Mesendoderm (in vitro differentiated cells): Measurements from ENCODE around the gene HES3.
"Not testable (repeated sequence)": the region's sequence is repeated elsewhere in the genome, so short reads cannot be mapped to it uniquely, and the experiment has no call there.

Source experiments
- DNase-seq: peaks from one replicate; pipeline ENCODE4 v3.0.0; 2013
- H2AK5ac ChIP-seq: 2 replicates; pipeline ENCODE4 v1.6.1; 2013; ENCODE audit warnings: low read length, inconsistent platforms
- H2BK120ac ChIP-seq: 2 replicates; pipeline ENCODE4 v1.6.1; 2013; ENCODE audit warnings: low read depth, mild to moderate bottlenecking, low read length, moderate library complexity, mixed read lengths
- H2BK15ac ChIP-seq: replicated peaks from 2 replicates; pipeline ENCODE4 v1.6.1; 2013; ENCODE audit warnings: low read depth, mild to moderate bottlenecking, moderate library complexity
- H2BK5ac ChIP-seq: 2 replicates; pipeline ENCODE4 v1.6.1; 2013; ENCODE audit warnings: low read length, inconsistent platforms
- H3K18ac ChIP-seq: 2 replicates; pipeline ENCODE4 v1.6.1; 2013; ENCODE audit warnings: mild to moderate bottlenecking, low read length, mixed read lengths
- H3K23ac ChIP-seq: one replicate; pipeline ENCODE4 v1.6.1; 2013; ENCODE audit warnings: low read length
- H3K27ac ChIP-seq: 2 replicates; pipeline ENCODE4 v1.5.1; 2013; ENCODE audit warnings: low read depth, mild to moderate bottlenecking, inconsistent platforms, low read length, moderate library complexity
- H3K27me3 ChIP-seq: 2 replicates; pipeline ENCODE4 v1.6.1; 2013; ENCODE audit warnings: low read length, control low read depth, mild to moderate bottlenecking, inconsistent platforms; ENCODE audit not compliant: insufficient read depth, poor library complexity
- H3K36me3 ChIP-seq: 2 replicates; pipeline ENCODE4 v1.6.1; 2013; ENCODE audit warnings: low read length, inconsistent platforms; ENCODE audit not compliant: control insufficient read depth, insufficient read depth
- H3K4ac ChIP-seq: one replicate; pipeline ENCODE4 v1.6.1; 2013; ENCODE audit warnings: low read depth, mild to moderate bottlenecking, low read length, moderate library complexity
- H3K4me1 ChIP-seq: 2 replicates; pipeline ENCODE4 v1.6.1; 2013; ENCODE audit warnings: low read depth, low read length, inconsistent platforms; ENCODE audit not compliant: control insufficient read depth
- H3K4me2 ChIP-seq: 2 replicates; pipeline ENCODE4 v1.6.1; 2013; ENCODE audit warnings: low read length
- H3K4me3 ChIP-seq: 2 replicates; pipeline ENCODE4 v1.5.1; 2013; ENCODE audit warnings: mild to moderate bottlenecking, low read length
- H3K56ac ChIP-seq: one replicate; pipeline ENCODE4 v1.6.1; 2013; ENCODE audit warnings: low read length
- H3K79me1 ChIP-seq: 2 replicates; pipeline ENCODE4 v1.6.1; 2013; ENCODE audit warnings: low read length, inconsistent platforms
- H3K79me2 ChIP-seq: 2 replicates; pipeline ENCODE4 v1.6.1; 2013; ENCODE audit warnings: mild to moderate bottlenecking, low read length; ENCODE audit not compliant: control insufficient read depth, insufficient read depth
- H3K9ac ChIP-seq: 2 replicates; pipeline ENCODE4 v1.6.1; 2013; ENCODE audit warnings: low read length, inconsistent platforms
- H4K5ac ChIP-seq: one replicate; pipeline ENCODE4 v1.6.1; 2013; ENCODE audit warnings: low read length
- H4K8ac ChIP-seq: one replicate; pipeline ENCODE4 v1.6.1; 2013; ENCODE audit warnings: low read depth, mild to moderate bottlenecking, control low read depth, low read length, moderate library complexity
- WGBS: extraction: QIAGEN DNeasy Blood & Tissue Kit; methylation state at CpG from one replicate; pipeline ENCODE4 v1.1.7; 2013; ENCODE audit warnings: low lambda C conversion rate, missing lambda C conversion rate; ENCODE audit not compliant: insufficient coverage; ENCODE audit errors: extremely low coverage; 5-methylcytosine and 5-hydroxymethylcytosine counted together

HES3 gene

DNA sequence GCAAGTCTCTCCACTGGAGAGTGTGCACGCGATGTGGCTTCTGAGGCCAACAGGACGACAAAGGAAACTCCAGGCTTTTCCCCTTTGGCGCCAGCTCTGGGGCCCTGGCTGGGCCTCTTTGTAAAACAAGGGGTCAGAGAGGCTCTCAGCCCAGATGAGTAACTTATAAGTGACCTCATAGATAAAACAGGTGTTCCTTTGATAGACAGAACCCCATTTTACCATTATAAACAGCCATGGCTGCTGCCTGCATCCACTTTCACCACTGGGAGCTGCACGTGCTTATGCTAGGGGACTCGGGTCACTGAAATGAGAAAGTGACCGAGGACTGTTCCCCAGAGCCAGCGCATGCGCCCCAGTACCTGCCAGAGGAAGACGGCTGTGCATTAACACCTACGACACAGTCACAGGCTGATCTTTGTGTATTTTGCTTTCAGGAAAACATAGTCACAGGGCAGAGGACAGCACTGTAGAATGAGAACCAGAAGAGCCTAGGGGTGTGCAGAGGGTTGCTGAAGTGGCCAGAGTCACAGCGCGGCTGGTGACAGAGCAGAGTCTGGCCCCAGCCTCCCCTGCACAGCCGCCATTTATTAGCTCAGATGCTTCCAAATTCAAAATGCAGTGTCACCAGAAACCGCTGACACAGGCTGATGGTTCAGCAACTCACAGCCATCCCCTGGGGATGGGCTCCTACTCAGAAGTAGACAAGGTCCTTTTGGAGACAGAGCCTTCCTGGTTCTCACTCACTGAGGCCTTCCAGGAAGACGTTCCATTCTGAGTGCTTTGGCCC lies 25.4 kb upstream of the HES3 start:
- no CpG with 5 or more reads among the region's 16 CpGs for WGBS
- Histone ChIP-seq H3K36me3 (peaks cover 4% of the 10 kb centered on the region), H3K27ac (no peak overlapping the region), H3K23ac (no peak overlapping the region), H2BK120ac (no peak overlapping the region), H3K27me3 (no peaks in the 10 kb centered on the region), H2BK15ac (no peak overlapping the region), H3K18ac (no peak overlapping the region), H3K4ac (no peak overlapping the region), H3K9ac (no peak overlapping the region), H3K4me3 (no peak overlapping the region), H2AK5ac (no peak overlapping the region), H3K4me1 (no peaks in the 10 kb centered on the region), H4K8ac (no peak overlapping the region), H3K4me2 (no peak overlapping the region), H3K79me2 (no peaks in the 10 kb centered on the region), H3K56ac (no peak overlapping the region), H4K5ac (no peak overlapping the region), H2BK5ac (no peak overlapping the region), H3K79me1 (no peaks in the 10 kb centered on the region)
- no peak for DNase-seq

DNA sequence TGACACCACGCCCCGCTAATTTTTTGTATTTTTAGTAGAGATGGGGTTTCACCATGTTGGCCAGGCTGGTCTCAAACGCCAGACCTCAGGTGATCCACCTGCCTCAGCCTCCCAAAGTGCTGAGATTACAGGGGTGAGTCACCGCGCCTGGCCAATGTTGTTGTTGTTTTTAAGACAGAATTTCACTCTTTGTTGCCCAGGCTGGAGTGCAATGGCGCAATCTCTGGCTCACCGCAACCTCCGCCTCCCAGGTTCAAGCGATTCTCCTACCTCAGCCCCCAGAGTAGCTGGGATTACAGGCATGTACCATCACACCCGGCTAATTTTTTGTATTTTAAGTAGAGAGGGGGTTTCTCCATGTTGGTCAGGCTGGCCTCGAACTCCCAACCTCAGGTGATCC lies 24.3 kb upstream of the HES3 start:
- DNase-seq, H3K36me3 ChIP-seq, H3K27me3 ChIP-seq, H3K4me3 ChIP-seq, H3K9ac ChIP-seq, H3K18ac ChIP-seq, H3K79me1 ChIP-seq, H2BK15ac ChIP-seq, H4K8ac ChIP-seq, H3K79me2 ChIP-seq, H3K4me1 ChIP-seq, H3K23ac ChIP-seq, H2AK5ac ChIP-seq, H3K4ac ChIP-seq, H3K4me2 ChIP-seq, H3K56ac ChIP-seq, H3K27ac ChIP-seq, H4K5ac ChIP-seq, H2BK5ac ChIP-seq, H2BK120ac ChIP-seq: not testable (repeated sequence)
- WGBS: no CpG with 5 or more reads among the region's 11 CpGs

DNA sequence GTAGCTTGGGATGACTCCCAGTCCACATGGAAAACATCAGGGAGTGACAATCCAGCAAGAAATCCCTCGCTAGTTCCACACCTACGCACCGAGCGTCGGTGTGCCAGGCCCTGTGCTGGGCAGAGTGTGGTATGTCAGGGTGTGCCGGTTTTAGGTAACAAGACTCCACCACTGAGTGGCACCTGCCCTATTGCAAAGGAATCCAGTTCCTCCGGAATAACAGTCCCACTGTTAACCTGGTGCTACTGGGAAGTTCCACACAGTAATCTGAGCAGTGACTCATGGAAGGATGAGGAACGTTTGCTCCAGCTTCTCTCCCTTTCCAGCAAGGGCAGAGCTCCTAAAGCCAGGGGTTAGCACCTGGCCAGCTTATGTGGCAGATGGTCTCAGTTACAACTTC lies 23.7 kb upstream of the HES3 start:
- H2BK15ac ChIP-seq: no peak overlapping the region
- H3K18ac ChIP-seq: no peak overlapping the region
- no peak overlapping the region for H2AK5ac ChIP-seq
- H4K8ac ChIP-seq: no peak overlapping the region
- no peak overlapping the region for H4K5ac ChIP-seq
- no peaks in the 10 kb centered on the region for H3K4me1 ChIP-seq
- peaks cover 12% of the 10 kb centered on the region for H3K36me3 ChIP-seq
- DNase-seq: no peak
- no peaks in the 10 kb centered on the region for H3K27me3 ChIP-seq
- H3K27ac ChIP-seq: no peak overlapping the region
- no peak overlapping the region for H2BK5ac ChIP-seq
- no peak overlapping the region for H3K23ac ChIP-seq
- H3K79me2 ChIP-seq: no peaks in the 10 kb centered on the region
- no peak overlapping the region for H3K4ac ChIP-seq
- no CpG with 5 or more reads among the region's 8 CpGs for WGBS
- no peak overlapping the region for H3K4me3 ChIP-seq
- no peak overlapping the region for H3K56ac ChIP-seq
- no peak overlapping the region for H3K9ac ChIP-seq
- H3K4me2 ChIP-seq: no peak overlapping the region
- no peak overlapping the region for H2BK120ac ChIP-seq
- no peaks in the 10 kb centered on the region for H3K79me1 ChIP-seq

DNA sequence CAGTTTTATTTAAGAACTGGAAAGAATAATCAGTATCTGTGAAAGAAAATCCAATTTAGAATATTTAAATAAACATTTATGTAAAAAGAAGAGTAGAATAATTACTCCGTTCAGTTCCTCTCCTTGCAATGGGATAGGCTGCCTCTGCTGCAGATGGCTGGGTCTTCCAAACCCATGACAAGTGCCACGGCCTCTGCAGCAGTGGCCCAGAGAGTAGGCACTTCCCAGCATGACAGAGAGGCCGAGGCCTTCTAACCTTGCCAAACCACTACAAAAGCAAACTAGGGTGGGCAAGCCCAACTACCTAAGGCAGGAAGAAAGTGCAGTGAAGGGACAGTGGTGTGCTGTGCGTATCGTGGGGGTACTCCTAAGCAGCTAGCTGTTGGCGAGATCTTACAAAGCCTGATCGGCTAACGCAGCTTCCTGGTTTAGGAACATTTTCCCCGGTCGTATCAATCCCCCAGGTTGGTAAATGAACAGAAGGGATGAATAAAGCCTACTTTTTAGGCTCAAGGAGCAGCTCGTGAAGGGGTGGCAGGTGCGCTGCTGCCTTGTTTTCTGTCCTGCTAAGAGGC lies 22.7 kb upstream of the HES3 start:
- H2AK5ac ChIP-seq: no peak overlapping the region
- DNase-seq: no peak
- H3K79me1 ChIP-seq: no peaks in the 10 kb centered on the region
- no peak overlapping the region for H3K9ac ChIP-seq
- H3K27ac ChIP-seq: no peak overlapping the region
- H3K18ac ChIP-seq: no peak overlapping the region
- H3K4me1 ChIP-seq: no peaks in the 10 kb centered on the region
- no peak overlapping the region for H2BK15ac ChIP-seq
- H2BK120ac ChIP-seq: no peak overlapping the region
- H4K8ac ChIP-seq: no peak overlapping the region
- no peak overlapping the region for H3K23ac ChIP-seq
- H4K5ac ChIP-seq: no peak overlapping the region
- no peak overlapping the region for H3K4me2 ChIP-seq
- no CpG with 5 or more reads among the region's 12 CpGs for WGBS
- no peaks in the 10 kb centered on the region for H3K27me3 ChIP-seq
- H2BK5ac ChIP-seq: no peak overlapping the region
- peaks cover 12% of the 10 kb centered on the region for H3K36me3 ChIP-seq
- H3K4me3 ChIP-seq: no peak overlapping the region
- no peaks in the 10 kb centered on the region for H3K79me2 ChIP-seq
- no peak overlapping the region for H3K4ac ChIP-seq
- no peak overlapping the region for H3K56ac ChIP-seq

DNA sequence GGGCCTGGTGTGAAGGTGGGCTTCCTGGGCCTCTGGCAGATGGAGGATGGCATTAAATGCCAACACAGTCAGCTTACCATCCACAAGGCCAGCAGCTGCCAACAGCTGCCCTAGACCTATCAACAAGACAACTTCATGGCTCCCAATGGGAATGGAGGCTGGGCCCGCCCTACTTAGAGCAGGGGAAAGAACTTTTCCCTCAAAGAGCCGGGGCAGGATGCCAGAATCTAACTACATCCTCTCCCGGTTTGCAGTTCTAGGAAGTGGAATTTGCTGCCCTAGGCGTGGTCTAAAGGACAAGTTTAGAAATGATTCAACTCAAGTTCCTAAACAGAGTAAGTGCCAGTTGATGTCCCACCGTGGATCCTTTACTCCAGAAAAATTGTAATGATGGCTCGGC lies 21.3 kb upstream of the HES3 start:
- Histone ChIP-seq H3K23ac (no peak overlapping the region), H3K36me3 (peaks cover 14% of the 10 kb centered on the region), H3K18ac (no peak overlapping the region), H2BK120ac (no peak overlapping the region), H4K8ac (no peak overlapping the region), H2BK5ac (no peak overlapping the region), H2AK5ac (no peak overlapping the region), H2BK15ac (no peak overlapping the region), H3K9ac (no peak overlapping the region), H3K27ac (no peak overlapping the region), H3K56ac (no peak overlapping the region), H4K5ac (no peak overlapping the region), H3K79me1 (no peaks in the 10 kb centered on the region), H3K4me3 (no peak overlapping the region), H3K79me2 (no peaks in the 10 kb centered on the region), H3K4ac (no peak overlapping the region), H3K4me1 (no peaks in the 10 kb centered on the region), H3K4me2 (no peak overlapping the region), H3K27me3 (no peaks in the 10 kb centered on the region)
- DNase-seq: no peak
- no CpG with 5 or more reads among the region's 6 CpGs for WGBS

DNA sequence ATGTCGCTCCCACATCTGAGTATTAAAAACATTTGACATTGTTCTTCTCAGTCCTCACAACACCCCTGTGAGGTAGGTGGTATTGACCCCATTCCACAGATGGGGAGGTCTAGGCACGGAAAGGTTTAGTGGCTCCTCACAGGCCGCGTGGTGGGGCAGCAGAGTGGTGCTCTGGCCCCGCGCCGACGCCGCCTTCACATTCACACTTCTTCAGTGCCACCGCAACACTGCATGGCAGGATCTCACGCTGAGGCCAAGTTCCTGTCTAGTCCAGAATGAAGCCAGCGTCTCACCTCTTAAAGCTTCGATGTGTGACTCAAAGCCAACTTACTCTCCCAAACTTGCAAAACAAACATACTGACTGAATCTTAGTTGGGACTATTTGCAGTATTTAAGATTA lies 20.4 kb upstream of the HES3 start:
- no peak for DNase-seq
- no CpG with 5 or more reads among the region's 13 CpGs for WGBS

More for the DNA sequence above, 20.4 kb upstream of the HES3 start:
- no peak overlapping the region for H2BK15ac ChIP-seq
- no peaks in the 10 kb centered on the region for H3K27me3 ChIP-seq
- H3K4me3 ChIP-seq: no peak overlapping the region
- no peak overlapping the region for H3K4ac ChIP-seq
- H3K9ac ChIP-seq: no peak overlapping the region
- no peak overlapping the region for H3K18ac ChIP-seq
- H3K23ac ChIP-seq: no peak overlapping the region
- H3K4me1 ChIP-seq: no peaks in the 10 kb centered on the region
- no peak overlapping the region for H4K8ac ChIP-seq
- H2BK5ac ChIP-seq: no peak overlapping the region
- no peak overlapping the region for H3K4me2 ChIP-seq
- H3K56ac ChIP-seq: no peak overlapping the region
- H3K79me2 ChIP-seq: no peaks in the 10 kb centered on the region
- H2BK120ac ChIP-seq: no peak overlapping the region
- peaks cover 14% of the 10 kb centered on the region for H3K36me3 ChIP-seq
- H3K27ac ChIP-seq: no peak overlapping the region
- no peak overlapping the region for H2AK5ac ChIP-seq
- no peak overlapping the region for H4K5ac ChIP-seq
- H3K79me1 ChIP-seq: no peaks in the 10 kb centered on the region
